Activated CD4-positive, alpha-beta T cell treated with anti-CD3 and anti-CD28 coated beads, Interleukin-2, amount 50 U/mL, for 24 hours (primary cell): Measurements from ENCODE around the gene IMMP1L.
"Not testable (repeated sequence)": the region's sequence is repeated elsewhere in the genome, so short reads cannot be mapped to it uniquely, and the experiment has no call there.

Experiments used
- DNase-seq, 2 donors: peaks; one replicate each; pipeline ENCODE4 v3.0.0-alpha.2; 2020; ENCODE audit warnings: low read depth in 1 of 2, low spot score in 1 of 2

IMMP1L gene

GRCh38 chr11:31509429-31510345, at the start of gene IMMP1L, which contains the start of gene ELP4:
IMMP1L (minus strand) TSS chr11:31509622; CDS start chr11:31463276, 46,346 bp downstream.
ELP4 (plus strand) TSS chr11:31509767; CDS start chr11:31509785, 18 bp downstream.
- peak; percentile 88 to 96 for DNase-seq

- DNase-seq: no peak
Observed at GRCh38 chr11:31558001-31558400, 48.6 kb upstream of the IMMP1L start.

- DNase-seq: no peak
Observed at GRCh38 chr11:31555938-31556337, 46.5 kb upstream of the IMMP1L start.

GRCh38 chr11:31542862-31543261, 33.4 kb upstream of the IMMP1L start:
- DNase-seq: no peak

- DNase-seq: no peak
Observed at GRCh38 chr11:31535479-31535878, 26.1 kb upstream of the IMMP1L start.

GRCh38 chr11:31531293-31531692, 21.9 kb upstream of the IMMP1L start:
- DNase-seq: no peak

- no peak for DNase-seq
Observed at GRCh38 chr11:31529701-31530100, 20.3 kb upstream of the IMMP1L start.

GRCh38 chr11:31529189-31529588, 19.8 kb upstream of the IMMP1L start:
- DNase-seq: no peak

GRCh38 chr11:31521497-31522150, 12.2 kb upstream of the IMMP1L start:
- DNase-seq: no peak

- DNase-seq: no peak
Observed at GRCh38 chr11:31512117-31512516, 2.7 kb upstream of the IMMP1L start.

GRCh38 chr11:31509051-31509428, 382 bp downstream of the IMMP1L start:
- DNase-seq: peak in 1 of 2 donors; percentile 9

GRCh38 chr11:31500560-31500959, 8.9 kb downstream of the IMMP1L start:
- DNase-seq: no peak

GRCh38 chr11:31499576-31500178, 9.7 kb downstream of the IMMP1L start:
- no peak for DNase-seq

GRCh38 chr11:31493762-31494161, 15.7 kb downstream of the IMMP1L start:
- not testable (repeated sequence) for DNase-seq

GRCh38 chr11:31493235-31493634, 16.2 kb downstream of the IMMP1L start:
- no peak for DNase-seq

- no peak for DNase-seq
Observed at GRCh38 chr11:31492320-31492913, 17.0 kb downstream of the IMMP1L start.

GRCh38 chr11:31487848-31488247, 21.6 kb downstream of the IMMP1L start:
- DNase-seq: no peak

- no peak for DNase-seq
Observed at GRCh38 chr11:31484497-31484896, 24.9 kb downstream of the IMMP1L start.

GRCh38 chr11:31480930-31481329, 28.5 kb downstream of the IMMP1L start:
- DNase-seq: no peak

GRCh38 chr11:31479066-31479465, 30.4 kb downstream of the IMMP1L start:
- DNase-seq: no peak

GRCh38 chr11:31478223-31478590, 31.2 kb downstream of the IMMP1L start:
- no peak for DNase-seq
